AG04450 (cell line): ENCODE measurements around the gene USB1. TPM values are rescaled to one million over a fixed set of nuclear protein-coding genes. Genes with fewer than 3 reads are reported as not detected.

Experiments used
- CTCF ChIA-PET: fragments of 300-600, 350-600 bp; formaldehyde crosslinking; extraction: SDS; loops from one replicate; lab custom pipeline; 2022; ENCODE audit warnings: antibody characterized with exemption, inconsistent platforms; lab: Charles Lee
- POLR2A ChIA-PET: fragments of 350-600 bp; formaldehyde crosslinking; extraction: SDS; loops from one replicate; lab custom pipeline; 2021; ENCODE audit warnings: antibody characterized with exemption, inconsistent platforms; lab: Yijun Ruan, JAX
- DNase-seq: peaks from one replicate; pipeline ENCODE4 v3.0.0-alpha.2; 2011; ENCODE audit warnings: low read depth, low spot score
- H3K27ac ChIP-seq: one replicate; pipeline ENCODE4 v1.5.1; 2012; ENCODE audit warnings: low read depth, low read length, control low read depth
- H3K27me3 ChIP-seq: one replicate; pipeline ENCODE4 v1.6.0; 2012; ENCODE audit warnings: low read length; ENCODE audit not compliant: control insufficient read depth, insufficient read depth
- H3K4me3 ChIP-seq: 2 replicates; pipeline ENCODE4 v1.5.1; 2011; ENCODE audit warnings: mild to moderate bottlenecking, low read depth, low read length, control low read depth
- H3K9me3 ChIP-seq: 2 replicates; pipeline ENCODE4 v1.5.1; 2012; ENCODE audit warnings: low read length; ENCODE audit not compliant: control insufficient read depth, insufficient read depth
- CTCF ChIP-seq: IDR thresholded peaks from 2 replicates; pipeline ENCODE4 v1.5.1; 2011; ENCODE audit warnings: low read depth, low read length, control low read depth, inconsistent platforms
- polyA plus RNA-seq: library from polyadenylated mRNA; depleted of rRNA; stranded (reverse); fragments of >200 nt; gene quantifications from 2 replicates; pipeline ENCODE4 v1.2.3, GENCODE V29; 2011

Gene USB1
- polyA plus RNA-seq, 1 experiment: 48.7 TPM

GRCh38 chr16:58012481-58012880, 11.3 kb downstream of the USB1 start:
- ChIA-PET POLR2A (no interaction called here), CTCF (no interaction called here)
- Histone ChIP-seq H3K9me3 (no peaks in the 10 kb centered on the region), H3K4me3 (no peak overlapping the region), H3K27me3 (no peaks in the 10 kb centered on the region), H3K27ac (no peak overlapping the region)
- no peak for DNase-seq
- TF ChIP-seq CTCF: no peak

GRCh38 chr16:58013201-58013956, 12.2 kb downstream of the USB1 start:
- no peaks in the 10 kb centered on the region for H3K9me3 ChIP-seq
- DNase-seq: no peak
- H3K27me3 ChIP-seq: no peaks in the 10 kb centered on the region
- ChIA-PET POLR2A (no interaction called here), CTCF (interaction anchor here (0.6 to 1.3 kb wide), 3 partner anchors 84 to 712 kb away, joined by 3 to 7 read pairs (median 6); no protein-coding TSS in a partner anchor)
- no peak overlapping the region for H3K27ac ChIP-seq
- no peak for TF ChIP-seq CTCF
- no peak overlapping the region for H3K4me3 ChIP-seq

- ChIA-PET CTCF (no interaction called here), POLR2A (no interaction called here)
- DNase-seq: no peak
- Histone ChIP-seq H3K27me3 (no peaks in the 10 kb centered on the region), H3K9me3 (no peaks in the 10 kb centered on the region), H3K27ac (no peak overlapping the region), H3K4me3 (no peak overlapping the region)
- TF ChIP-seq CTCF: no peak
These were observed 15.7 kb downstream of the USB1 start for GRCh38 chr16:58016840-58017446.

- no peak overlapping the region for H3K4me3 ChIP-seq
- DNase-seq: no peak
- POLR2A ChIA-PET: no interaction called here
- no peaks in the 10 kb centered on the region for H3K9me3 ChIP-seq
- peaks cover 2% of the 10 kb centered on the region for H3K27me3 ChIP-seq
- no peak overlapping the region for H3K27ac ChIP-seq
- CTCF ChIA-PET: interaction anchor here (0.7 to 1.6 kb wide), 3 partner anchors 9 to 165 kb away, joined by 3 to 15 read pairs (median 3); no protein-coding TSS in a partner anchor
- TF ChIP-seq CTCF: no peak
These were observed 17.6 kb downstream of the USB1 start for GRCh38 chr16:58018803-58019202.
